Measurements from ENCODE around the gene ZNF132.
A peak's percentile ranks its signal among the peaks of the same experiment; 100 is the strongest.
"Not testable (repeated sequence)": the region's sequence is repeated elsewhere in the genome, so short reads cannot be mapped to it uniquely, and the experiment has no call there.

ZNF132 gene

GRCh38 chr19:58439576-58440554 is at the start of gene ZNF132:
TSS of gene ZNF132 (minus strand) at chr19:58440153. CDS start at chr19:58439821, 332 bp downstream.
- CTCF ChIA-PET = interaction anchor here (1.0 to 1.6 kb wide), 3 partner anchors 12 to 78 kb away, joined by 3 read pairs; partner anchors contain the start of genes ZNF324B and ZNF497
- DNase-seq (ENCODE audit: extremely low spot score) = peak; percentile 98
- TF ChIP-seq, protein P1, sequence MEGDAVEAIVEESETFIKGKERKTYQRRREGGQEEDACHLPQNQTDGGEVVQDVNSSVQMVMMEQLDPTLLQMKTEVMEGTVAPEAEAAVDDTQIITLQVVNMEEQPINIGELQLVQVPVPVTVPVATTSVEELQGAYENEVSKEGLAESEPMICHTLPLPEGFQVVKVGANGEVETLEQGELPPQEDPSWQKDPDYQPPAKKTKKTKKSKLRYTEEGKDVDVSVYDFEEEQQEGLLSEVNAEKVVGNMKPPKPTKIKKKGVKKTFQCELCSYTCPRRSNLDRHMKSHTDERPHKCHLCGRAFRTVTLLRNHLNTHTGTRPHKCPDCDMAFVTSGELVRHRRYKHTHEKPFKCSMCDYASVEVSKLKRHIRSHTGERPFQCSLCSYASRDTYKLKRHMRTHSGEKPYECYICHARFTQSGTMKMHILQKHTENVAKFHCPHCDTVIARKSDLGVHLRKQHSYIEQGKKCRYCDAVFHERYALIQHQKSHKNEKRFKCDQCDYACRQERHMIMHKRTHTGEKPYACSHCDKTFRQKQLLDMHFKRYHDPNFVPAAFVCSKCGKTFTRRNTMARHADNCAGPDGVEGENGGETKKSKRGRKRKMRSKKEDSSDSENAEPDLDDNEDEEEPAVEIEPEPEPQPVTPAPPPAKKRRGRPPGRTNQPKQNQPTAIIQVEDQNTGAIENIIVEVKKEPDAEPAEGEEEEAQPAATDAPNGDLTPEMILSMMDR (IDR thresholded peaks at IDR 0.05; ENCODE audit: control extremely low read depth, extremely low read depth, low read depth, missing control alignments) = no peak
- POLR2A ChIA-PET = interaction anchor here (0.7 to 1.0 kb wide), 2 partner anchors 11 to 21 kb away, joined by 3 read pairs; no protein-coding TSS in a partner anchor

DNA sequence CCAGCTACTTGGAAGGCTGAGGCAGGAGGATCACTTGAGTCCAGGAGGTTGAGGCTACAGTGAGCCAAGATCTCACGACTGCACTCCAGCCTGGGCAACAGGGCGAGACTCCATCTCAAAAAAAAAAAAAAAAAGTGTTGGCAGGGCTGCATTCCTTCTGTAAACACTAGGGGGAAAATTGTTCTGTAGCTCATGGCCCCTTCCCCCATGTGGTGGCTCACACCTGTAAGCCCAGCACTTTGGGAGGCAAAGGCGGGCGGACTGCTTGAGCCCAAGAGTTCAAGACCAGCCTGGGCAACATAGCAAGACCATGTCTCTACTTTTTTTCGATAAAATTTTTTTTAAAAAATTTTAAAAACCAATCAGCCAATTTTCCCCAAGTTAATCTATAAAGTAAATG is 44.4 kb upstream of the ZNF132 start:
- DNase-seq (ENCODE audit: extremely low spot score); CTCF ChIA-PET: not testable (repeated sequence)
- POLR2A ChIA-PET = interaction anchor here (0.6 kb wide), 1 partner anchor 71 kb away, joined by 5 read pairs; no protein-coding TSS in a partner anchor

- TF ChIP-seq, protein P1 (IDR thresholded peaks at IDR 0.05; ENCODE audit: control extremely low read depth, extremely low read depth, low read depth, missing control alignments) = no peak
- ChIA-PET POLR2A (no interaction called here), CTCF (no interaction called here)
- DNase-seq (ENCODE audit: extremely low spot score) = no peak
These were observed 43.8 kb upstream of the ZNF132 start for GRCh38 chr19:58483776-58484175.

DNA sequence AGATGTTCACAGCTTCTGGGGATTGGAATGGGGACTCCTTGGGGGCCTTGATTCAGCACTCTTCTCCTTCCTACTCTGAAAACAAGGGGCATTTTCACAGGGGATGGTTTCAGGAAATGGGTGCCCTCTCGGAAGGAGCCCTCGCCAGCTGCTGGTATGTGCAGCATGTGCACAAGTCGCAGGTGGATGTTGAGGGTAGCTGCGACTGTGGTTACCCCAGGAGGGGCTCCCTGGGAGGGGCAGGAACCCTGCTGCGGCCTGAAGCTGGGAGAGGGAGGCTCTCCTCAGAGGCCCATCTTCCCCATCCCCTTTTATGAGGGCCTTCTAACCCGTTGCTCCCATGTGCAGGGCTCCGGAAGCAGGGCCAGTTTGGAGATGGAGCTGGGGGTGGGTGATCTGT is 42.4 kb upstream of the ZNF132 start:
- TF ChIP-seq, protein P1 (IDR thresholded peaks at IDR 0.05; ENCODE audit: control extremely low read depth, extremely low read depth, low read depth, missing control alignments) = no peak
- ChIA-PET CTCF (interaction anchor here (1.7 kb wide), 1 partner anchor 37 kb away, joined by 8 read pairs; the partner anchor contains the start of gene ZBTB45), POLR2A (no interaction called here)
- DNase-seq (ENCODE audit: extremely low spot score) = no peak

GRCh38 chr19:58480831-58481230 is 40.9 kb upstream of the ZNF132 start:
- DNase-seq (ENCODE audit: extremely low spot score) = no peak
- ChIA-PET POLR2A (no interaction called here), CTCF (interaction anchor here (0.9 kb wide), 1 partner anchor 33 kb away, joined by 4 read pairs; no protein-coding TSS in a partner anchor)
- TF ChIP-seq, protein P1 (IDR thresholded peaks at IDR 0.05; ENCODE audit: control extremely low read depth, extremely low read depth, low read depth, missing control alignments) = no peak

GRCh38 chr19:58480481-58480830 is 40.5 kb upstream of the ZNF132 start:
- ChIA-PET POLR2A (no interaction called here), CTCF (interaction anchor here (0.9 kb wide), 1 partner anchor 34 kb away, joined by 4 read pairs; no protein-coding TSS in a partner anchor)
- DNase-seq (ENCODE audit: extremely low spot score) = no peak
- TF ChIP-seq, protein P1 (IDR thresholded peaks at IDR 0.05; ENCODE audit: control extremely low read depth, extremely low read depth, low read depth, missing control alignments) = no peak
